Nephron (organoid): ENCODE measurements around the gene TMEM196.
"Not testable (repeated sequence)": the region's sequence is repeated elsewhere in the genome, so short reads cannot be mapped to it uniquely, and the experiment has no call there.

Experiments used
- H3K27ac Mint-ChIP-seq, 3 experiments: 2 replicates each; pipeline ENCODE4 v1.8.0; 2020; ENCODE audit warnings: mixed read lengths in 3 of 3, mild to moderate bottlenecking in 2 of 3, moderate library complexity in 1 of 3
- H3K27me3 Mint-ChIP-seq: 2 replicates; pipeline ENCODE4 v1.8.0; 2021; ENCODE audit warnings: low read depth, mild to moderate bottlenecking, moderate library complexity, mixed read lengths
- H3K36me3 Mint-ChIP-seq: 2 replicates; pipeline ENCODE4 v1.8.0; 2020; ENCODE audit warnings: low read depth, mixed read lengths
- H3K4me1 Mint-ChIP-seq: 2 replicates; pipeline ENCODE4 v1.8.0; 2020; ENCODE audit warnings: mixed read lengths
- H3K4me3 Mint-ChIP-seq, 3 experiments: 2 replicates each; pipeline ENCODE4 v1.8.0; 2020; ENCODE audit warnings: mild to moderate bottlenecking in 3 of 3, mixed read lengths in 3 of 3, moderate library complexity in 2 of 3
- H3K9me3 Mint-ChIP-seq: 2 replicates; pipeline ENCODE4 v1.8.0; 2020; ENCODE audit warnings: mixed read lengths
- CTCF ChIP-seq, 3 experiments: fragments of 200-600 bp; sonication (generic); IDR thresholded peaks; one replicate each; pipeline ENCODE4 v1.5.0; 2021; ENCODE audit warnings: antibody characterized with exemption in 3 of 3; ENCODE audit not compliant: unreplicated experiment in 3 of 3

Gene TMEM196

GRCh38 chr7:19690736-19691135 lies 82.7 kb downstream of the TMEM196 start:
- no peak overlapping the region for H3K27ac Mint-ChIP-seq
- H3K36me3 Mint-ChIP-seq = peaks cover 1% of the 10 kb centered on the region
- H3K27me3 Mint-ChIP-seq = no peaks in the 10 kb centered on the region
- H3K4me1 Mint-ChIP-seq = no peaks in the 10 kb centered on the region
- no peak overlapping the region for H3K4me3 Mint-ChIP-seq
- peaks cover 7% of the 10 kb centered on the region for H3K9me3 Mint-ChIP-seq
- TF ChIP-seq CTCF (IDR thresholded peaks at IDR 0.05; ENCODE audit: unreplicated experiment in 3 of 3) = no peak

- H3K4me3 Mint-ChIP-seq, H3K36me3 Mint-ChIP-seq, H3K27me3 Mint-ChIP-seq, H3K4me1 Mint-ChIP-seq, H3K27ac Mint-ChIP-seq: not testable (repeated sequence)
- peaks cover 12% of the 10 kb centered on the region for H3K9me3 Mint-ChIP-seq
These were observed 84.3 kb downstream of the TMEM196 start for GRCh38 chr7:19689130-19689529.

- Mint-ChIP-seq H3K27me3 (no peaks in the 10 kb centered on the region), H3K4me3 (no peak overlapping the region), H3K9me3 (peaks cover 5% of the 10 kb centered on the region), H3K36me3 (no peaks in the 10 kb centered on the region), H3K4me1 (no peaks in the 10 kb centered on the region), H3K27ac (peak overlapping the region in 1 of 3 experiments; percentile 9)
- no peak for TF ChIP-seq CTCF (IDR thresholded peaks at IDR 0.05; ENCODE audit: unreplicated experiment in 3 of 3)
These were observed 91.8 kb downstream of the TMEM196 start for GRCh38 chr7:19681596-19681995.

GRCh38 chr7:19677180-19677579 lies 96.2 kb downstream of the TMEM196 start:
- Mint-ChIP-seq H3K27me3 (no peaks in the 10 kb centered on the region), H3K36me3 (no peaks in the 10 kb centered on the region), H3K4me1 (no peaks in the 10 kb centered on the region), H3K9me3 (no peaks in the 10 kb centered on the region), H3K27ac (no peak overlapping the region), H3K4me3 (no peak overlapping the region)
- TF ChIP-seq CTCF (IDR thresholded peaks at IDR 0.05; ENCODE audit: unreplicated experiment in 3 of 3) = no peak

- H3K4me1 Mint-ChIP-seq = no peaks in the 10 kb centered on the region
- no peaks in the 10 kb centered on the region for H3K27me3 Mint-ChIP-seq
- no peak overlapping the region for H3K27ac Mint-ChIP-seq
- TF ChIP-seq CTCF (IDR thresholded peaks at IDR 0.05; ENCODE audit: unreplicated experiment in 3 of 3) = no peak
- H3K36me3 Mint-ChIP-seq = no peaks in the 10 kb centered on the region
- no peak overlapping the region for H3K4me3 Mint-ChIP-seq
- H3K9me3 Mint-ChIP-seq = no peaks in the 10 kb centered on the region
These were observed 97.6 kb downstream of the TMEM196 start for GRCh38 chr7:19675816-19676215.

- no peaks in the 10 kb centered on the region for H3K36me3 Mint-ChIP-seq
- TF ChIP-seq CTCF (IDR thresholded peaks at IDR 0.05; ENCODE audit: unreplicated experiment in 3 of 3) = no peak
- no peak overlapping the region for H3K4me3 Mint-ChIP-seq
- no peaks in the 10 kb centered on the region for H3K4me1 Mint-ChIP-seq
- no peak overlapping the region for H3K27ac Mint-ChIP-seq
- no peaks in the 10 kb centered on the region for H3K27me3 Mint-ChIP-seq
- H3K9me3 Mint-ChIP-seq = no peaks in the 10 kb centered on the region
These were observed 99.0 kb downstream of the TMEM196 start for GRCh38 chr7:19674266-19674960.
